ENCODE measurements around the gene RSRC1. TPM values are rescaled to one million over a fixed set of nuclear protein-coding genes. Genes with fewer than 3 reads are reported as not detected.

Gene RSRC1
- total RNA-seq, 5 donors from 2014 or later (not counting 1 experiment from before 2014, with no cell fraction given) = 29.9 to 35.0 (median 31.1) TPM

DNA sequence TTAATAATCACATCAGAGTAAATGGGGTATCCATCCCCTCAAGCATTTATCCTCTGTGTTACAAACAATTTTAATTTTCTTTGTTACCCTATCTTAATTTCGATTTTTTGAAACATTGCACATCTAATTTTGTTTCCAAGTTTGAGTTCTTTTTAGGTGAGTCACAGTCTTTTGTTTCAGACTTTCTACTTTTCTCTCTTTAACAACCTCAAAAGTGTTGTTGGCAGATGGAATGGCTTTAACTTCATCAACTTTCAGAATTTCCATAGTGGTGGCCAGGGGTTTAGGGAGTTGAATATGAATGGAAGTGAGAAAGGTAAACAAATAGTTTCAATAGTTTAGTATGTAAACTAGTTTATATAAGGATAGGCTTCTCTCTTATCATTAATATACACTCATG lies 238.1 kb downstream of the RSRC1 start:
- no peak overlapping the region for H3K4me3 ChIP-seq (ENCODE audit: control insufficient read depth in 1 of 2, extremely low read depth in 1 of 2, low read length in 1 of 2)
- Mint-ChIP-seq H3K9me3 (peaks cover 0 to 5% (median 0%) of the 10 kb centered on the region in 3 donors), H3K36me3 (peaks cover 13% of the 10 kb centered on the region), H3K4me1 (peaks cover 0 to 4% (median 0%) of the 10 kb centered on the region in 3 donors), H3K27me3 (no peaks in the 10 kb centered on the region), H3K27ac (no peak overlapping the region), H3K4me3 (no peak overlapping the region)
- ATAC-seq (replicated peaks in 1 of 4) (no peak), DNase-seq (no peak)
- H3K27ac ChIP-seq (ENCODE audit: low read length) = no peak overlapping the region
- no peaks in the 10 kb centered on the region for H3K27me3 ChIP-seq (replicated peaks in 1 of 2; ENCODE audit: control insufficient read depth in 2 of 2, extremely low read depth in 1 of 2, insufficient read depth in 2 of 2, low read length in 1 of 2)
- H3K36me3 ChIP-seq (ENCODE audit: control insufficient read depth in 2 of 2, extremely low read depth in 1 of 2, insufficient read depth in 1 of 2, low read length in 1 of 2) = no peaks in the 10 kb centered on the region
- ChIA-PET CTCF (no interaction called here), POLR2A (no interaction called here)
- no peaks in the 10 kb centered on the region for H3K9me3 ChIP-seq
- H3K4me1 ChIP-seq (ENCODE audit: control insufficient read depth in 1 of 2, extremely low read depth in 1 of 2, insufficient read depth in 2 of 2, low read length in 2 of 2) = no peaks in the 10 kb centered on the region
- no CpG with 5 or more reads among the region's 1 CpG for WGBS (ENCODE audit: insufficient coverage)

DNA sequence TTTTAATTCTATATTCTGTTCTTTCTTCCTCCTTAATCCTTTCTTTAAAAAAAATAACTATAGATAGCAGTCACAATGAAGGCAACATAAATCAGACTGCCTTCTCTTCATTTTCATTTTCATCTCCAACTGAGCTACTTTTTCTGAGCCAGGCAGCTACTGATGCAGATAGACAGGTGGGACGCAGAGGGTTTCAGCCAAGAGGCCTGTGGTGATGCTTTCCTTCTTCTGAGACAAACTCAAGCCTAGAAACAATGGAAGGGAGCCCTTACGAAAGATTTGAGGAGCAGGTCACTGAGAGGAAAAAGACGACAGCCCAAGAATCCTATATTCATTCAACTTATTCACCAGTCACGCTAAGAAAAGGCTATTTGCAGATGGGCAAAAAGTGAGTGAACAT lies 241.1 kb downstream of the RSRC1 start:
- ChIA-PET POLR2A (no interaction called here), CTCF (no interaction called here)
- no peak overlapping the region for H3K4me3 ChIP-seq (ENCODE audit: control insufficient read depth in 1 of 2, extremely low read depth in 1 of 2, low read length in 1 of 2)
- Mint-ChIP-seq H3K27ac (no peak overlapping the region), H3K27me3 (no peaks in the 10 kb centered on the region), H3K4me1 (peaks cover 0 to 7% (median 0%) of the 10 kb centered on the region in 3 donors), H3K36me3 (peaks cover 10% of the 10 kb centered on the region), H3K9me3 (no peaks in the 10 kb centered on the region), H3K4me3 (no peak overlapping the region)
- H3K4me1 ChIP-seq (ENCODE audit: control insufficient read depth in 1 of 2, extremely low read depth in 1 of 2, insufficient read depth in 2 of 2, low read length in 2 of 2) = no peaks in the 10 kb centered on the region
- H3K27ac ChIP-seq (ENCODE audit: low read length) = no peak overlapping the region
- DNase-seq (no peak), ATAC-seq (replicated peaks in 1 of 4) (no peak)
- H3K27me3 ChIP-seq (replicated peaks in 1 of 2; ENCODE audit: control insufficient read depth in 2 of 2, extremely low read depth in 1 of 2, insufficient read depth in 2 of 2, low read length in 1 of 2) = no peaks in the 10 kb centered on the region
- H3K36me3 ChIP-seq (ENCODE audit: control insufficient read depth in 2 of 2, extremely low read depth in 1 of 2, insufficient read depth in 1 of 2, low read length in 1 of 2) = no peaks in the 10 kb centered on the region
- WGBS (ENCODE audit: insufficient coverage) = 86% methylated on average over 1 of the region's 4 CpGs
- no peaks in the 10 kb centered on the region for H3K9me3 ChIP-seq

DNA sequence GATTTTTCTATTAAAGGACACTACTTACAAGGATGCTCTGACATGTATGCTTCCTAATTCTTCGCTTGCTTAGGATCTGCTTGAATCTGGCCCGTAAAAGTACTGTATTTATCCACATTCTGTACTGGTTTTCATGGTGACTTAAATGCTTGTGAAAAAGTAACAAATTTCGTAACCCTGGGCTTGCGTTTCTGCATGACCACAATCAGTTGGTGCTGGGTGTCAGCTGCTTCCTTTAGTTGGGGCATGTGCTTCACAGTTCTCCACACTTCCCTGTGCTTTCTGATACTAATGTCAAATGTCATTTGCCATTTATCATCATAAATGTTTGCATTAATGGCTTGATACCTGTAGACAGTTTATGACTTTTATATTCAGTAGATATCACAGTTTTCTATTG lies 242.7 kb downstream of the RSRC1 start:
- DNase-seq = no peak
- no peaks in the 10 kb centered on the region for H3K27me3 ChIP-seq (replicated peaks in 1 of 2; ENCODE audit: control insufficient read depth in 2 of 2, extremely low read depth in 1 of 2, insufficient read depth in 2 of 2, low read length in 1 of 2)
- POLR2A ChIA-PET = no interaction called here
- H3K4me1 ChIP-seq (ENCODE audit: control insufficient read depth in 1 of 2, extremely low read depth in 1 of 2, insufficient read depth in 2 of 2, low read length in 2 of 2) = no peaks in the 10 kb centered on the region
- Mint-ChIP-seq H3K4me1 (peaks cover 0 to 7% (median 0%) of the 10 kb centered on the region in 3 donors), H3K27ac (no peak overlapping the region), H3K4me3 (no peak overlapping the region), H3K9me3 (no peaks in the 10 kb centered on the region), H3K36me3 (peaks cover 11% of the 10 kb centered on the region), H3K27me3 (no peaks in the 10 kb centered on the region)
- no peaks in the 10 kb centered on the region for H3K9me3 ChIP-seq
- H3K27ac ChIP-seq (ENCODE audit: low read length) = no peak overlapping the region
- ATAC-seq (replicated peaks in 1 of 4) = no peak
- WGBS (ENCODE audit: insufficient coverage) = 40% methylated on average over 1 of the region's 4 CpGs
- no peaks in the 10 kb centered on the region for H3K36me3 ChIP-seq (ENCODE audit: control insufficient read depth in 2 of 2, extremely low read depth in 1 of 2, insufficient read depth in 1 of 2, low read length in 1 of 2)
- H3K4me3 ChIP-seq (ENCODE audit: control insufficient read depth in 1 of 2, extremely low read depth in 1 of 2, low read length in 1 of 2) = no peak overlapping the region
- CTCF ChIA-PET = no interaction called here

DNA sequence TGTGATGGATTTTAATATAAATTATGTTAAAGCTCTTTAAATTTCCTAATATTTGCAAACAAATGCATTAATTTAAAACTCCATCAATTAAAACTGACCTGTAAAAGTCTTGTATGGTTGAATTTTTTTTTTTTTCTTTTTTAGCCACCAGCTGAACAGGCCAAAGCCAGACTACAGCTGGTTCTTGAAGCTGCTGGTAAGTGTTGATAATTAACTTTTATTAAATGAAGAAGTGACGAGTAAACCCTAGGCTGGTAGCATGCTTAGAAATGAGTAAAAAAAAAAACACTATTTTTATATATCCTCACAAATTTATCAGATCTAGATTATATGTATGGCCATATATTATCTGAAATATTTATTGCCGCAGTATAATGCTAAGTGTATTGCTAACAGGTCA lies 244.8 kb downstream of the RSRC1 start:
- CTCF ChIA-PET = no interaction called here
- no CpG with 5 or more reads among the region's 2 CpGs for WGBS (ENCODE audit: insufficient coverage)
- Histone ChIP-seq H3K27me3 (replicated peaks in 1 of 2; ENCODE audit: control insufficient read depth in 2 of 2, extremely low read depth in 1 of 2, insufficient read depth in 2 of 2, low read length in 1 of 2) (no peaks in the 10 kb centered on the region), H3K9me3 (no peaks in the 10 kb centered on the region), H3K36me3 (ENCODE audit: control insufficient read depth in 2 of 2, extremely low read depth in 1 of 2, insufficient read depth in 1 of 2, low read length in 1 of 2) (no peaks in the 10 kb centered on the region), H3K4me1 (ENCODE audit: control insufficient read depth in 1 of 2, extremely low read depth in 1 of 2, insufficient read depth in 2 of 2, low read length in 2 of 2) (no peaks in the 10 kb centered on the region), H3K4me3 (ENCODE audit: control insufficient read depth in 1 of 2, extremely low read depth in 1 of 2, low read length in 1 of 2) (no peak overlapping the region), H3K27ac (ENCODE audit: low read length) (no peak overlapping the region)
- H3K9me3 Mint-ChIP-seq = peaks cover 0 to 4% (median 0%) of the 10 kb centered on the region in 3 donors
- DNase-seq (no peak), ATAC-seq (replicated peaks in 1 of 4) (no peak)
- H3K27me3 Mint-ChIP-seq = no peaks in the 10 kb centered on the region
- no peak overlapping the region for H3K4me3 Mint-ChIP-seq
- peaks cover 0 to 7% (median 0%) of the 10 kb centered on the region in 3 donors for H3K4me1 Mint-ChIP-seq
- H3K36me3 Mint-ChIP-seq = peaks cover 24% of the 10 kb centered on the region
- POLR2A ChIA-PET = no interaction called here
- H3K27ac Mint-ChIP-seq = no peak overlapping the region

- ATAC-seq (replicated peaks in 1 of 4) = no peak
- H3K27me3 ChIP-seq (replicated peaks in 1 of 2; ENCODE audit: control insufficient read depth in 2 of 2, extremely low read depth in 1 of 2, insufficient read depth in 2 of 2, low read length in 1 of 2) = no peaks in the 10 kb centered on the region
Observed at GRCh38 chr3:158355623-158356588, 246.0 kb downstream of the RSRC1 start.

GRCh38 chr3:158359339-158359738 lies 249.4 kb downstream of the RSRC1 start:
- Mint-ChIP-seq H3K4me1 (no peaks in the 10 kb centered on the region), H3K27ac (no peak overlapping the region), H3K36me3 (peaks cover 38% of the 10 kb centered on the region), H3K9me3 (peaks cover 0 to 6% (median 0%) of the 10 kb centered on the region in 3 donors), H3K4me3 (no peak overlapping the region), H3K27me3 (no peaks in the 10 kb centered on the region)
- POLR2A ChIA-PET = interaction anchor here in 1 of 2 donors (0.6 kb wide), 1 partner anchor 31 kb away, joined by 3 read pairs; no protein-coding TSS in a partner anchor
- Histone ChIP-seq H3K27ac (ENCODE audit: low read length) (no peak overlapping the region), H3K4me3 (ENCODE audit: control insufficient read depth in 1 of 2, extremely low read depth in 1 of 2, low read length in 1 of 2) (no peak overlapping the region), H3K36me3 (ENCODE audit: control insufficient read depth in 2 of 2, extremely low read depth in 1 of 2, insufficient read depth in 1 of 2, low read length in 1 of 2) (no peaks in the 10 kb centered on the region), H3K27me3 (replicated peaks in 1 of 2; ENCODE audit: control insufficient read depth in 2 of 2, extremely low read depth in 1 of 2, insufficient read depth in 2 of 2, low read length in 1 of 2) (no peaks in the 10 kb centered on the region), H3K4me1 (ENCODE audit: control insufficient read depth in 1 of 2, extremely low read depth in 1 of 2, insufficient read depth in 2 of 2, low read length in 2 of 2) (no peaks in the 10 kb centered on the region), H3K9me3 (no peaks in the 10 kb centered on the region)
- WGBS (ENCODE audit: insufficient coverage) = 95% methylated on average over 6 of the region's 6 CpGs
- CTCF ChIA-PET = no interaction called here
- ATAC-seq (replicated peaks in 1 of 4) (no peak), DNase-seq (no peak)

More at GRCh38 chr3:158355623-158356588, 246.0 kb downstream of the RSRC1 start:
- no peaks in the 10 kb centered on the region for H3K27me3 Mint-ChIP-seq
- no peaks in the 10 kb centered on the region for H3K4me1 ChIP-seq (ENCODE audit: control insufficient read depth in 1 of 2, extremely low read depth in 1 of 2, insufficient read depth in 2 of 2, low read length in 2 of 2)
- peaks cover 0 to 7% (median 0%) of the 10 kb centered on the region in 3 donors for H3K4me1 Mint-ChIP-seq
- no peak overlapping the region for H3K27ac ChIP-seq (ENCODE audit: low read length)
- H3K36me3 Mint-ChIP-seq = peaks cover 25% of the 10 kb centered on the region
- DNase-seq = no peak
- no peak overlapping the region for H3K4me3 Mint-ChIP-seq
- no CpG with 5 or more reads among the region's 4 CpGs for WGBS (ENCODE audit: insufficient coverage)
- no peaks in the 10 kb centered on the region for H3K36me3 ChIP-seq (ENCODE audit: control insufficient read depth in 2 of 2, extremely low read depth in 1 of 2, insufficient read depth in 1 of 2, low read length in 1 of 2)
- ChIA-PET POLR2A (no interaction called here), CTCF (no interaction called here)
- peaks cover 0 to 4% (median 0%) of the 10 kb centered on the region in 3 donors for H3K9me3 Mint-ChIP-seq
- no peaks in the 10 kb centered on the region for H3K9me3 ChIP-seq
- no peak overlapping the region for H3K4me3 ChIP-seq (ENCODE audit: control insufficient read depth in 1 of 2, extremely low read depth in 1 of 2, low read length in 1 of 2)
- H3K27ac Mint-ChIP-seq = no peak overlapping the region

All from T-cell (primary cell).